Liver (tissue), 3 donors: ENCODE data around the gene EEFSEC.

Experiments used
- EGR1 ChIP-seq, 2 donors: IDR thresholded peaks; 2 replicates each; pipeline ENCODE4 v1.6.1; 2016 to 2018; ENCODE audit warnings: antibody characterized with exemption in 2 of 2, low read depth in 2 of 2
- RXRA ChIP-seq, 2 donors: IDR thresholded peaks; 2 replicates each; pipeline ENCODE4 v1.6.1; 2017 to 2018; ENCODE audit warnings: antibody characterized with exemption in 2 of 2, mild to moderate bottlenecking in 1 of 2
- YY1 ChIP-seq: IDR thresholded peaks from 2 replicates; pipeline ENCODE4 v1.6.1; 2016; ENCODE audit warnings: antibody characterized with exemption, mild to moderate bottlenecking
- TF ChIP-seq, protein P1 (sequence below): fragments of 150-350 bp; IDR thresholded peaks from 2 replicates; pipeline ENCODE4 v1.5.1; 2017; ENCODE audit warnings: improper control_type of control experiment, low read depth, low read length; ENCODE audit not compliant: missing input control
- TF ChIP-seq, protein P2 (sequence below): IDR thresholded peaks from 2 replicates; pipeline ENCODE4 v1.6.1; 2016; ENCODE audit warnings: antibody characterized with exemption
- donor health status: healthy.
- donor health status: healthy.

DNA sequence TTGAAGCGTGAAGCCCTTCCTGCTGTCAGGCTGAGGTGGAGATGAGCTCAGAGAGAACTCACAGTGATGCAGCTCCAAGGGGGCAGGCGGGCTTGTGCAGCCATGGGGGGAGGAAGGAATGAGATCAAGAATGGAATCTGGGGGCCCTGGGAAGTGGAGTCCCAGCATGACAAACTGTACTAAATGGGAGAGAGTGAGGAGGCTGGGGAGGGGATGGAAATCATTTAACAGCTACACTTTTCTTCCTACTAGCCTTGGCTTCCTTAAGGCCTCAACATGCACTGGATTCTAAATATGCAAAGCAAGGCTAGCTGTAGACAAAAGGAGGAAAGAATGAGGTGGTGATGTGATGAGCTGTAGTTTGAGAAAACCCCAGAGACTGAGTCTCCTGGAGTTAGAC is 133.9 kb downstream of the EEFSEC start:
- TF ChIP-seq YY1: no peak
- TF ChIP-seq, protein P1, sequence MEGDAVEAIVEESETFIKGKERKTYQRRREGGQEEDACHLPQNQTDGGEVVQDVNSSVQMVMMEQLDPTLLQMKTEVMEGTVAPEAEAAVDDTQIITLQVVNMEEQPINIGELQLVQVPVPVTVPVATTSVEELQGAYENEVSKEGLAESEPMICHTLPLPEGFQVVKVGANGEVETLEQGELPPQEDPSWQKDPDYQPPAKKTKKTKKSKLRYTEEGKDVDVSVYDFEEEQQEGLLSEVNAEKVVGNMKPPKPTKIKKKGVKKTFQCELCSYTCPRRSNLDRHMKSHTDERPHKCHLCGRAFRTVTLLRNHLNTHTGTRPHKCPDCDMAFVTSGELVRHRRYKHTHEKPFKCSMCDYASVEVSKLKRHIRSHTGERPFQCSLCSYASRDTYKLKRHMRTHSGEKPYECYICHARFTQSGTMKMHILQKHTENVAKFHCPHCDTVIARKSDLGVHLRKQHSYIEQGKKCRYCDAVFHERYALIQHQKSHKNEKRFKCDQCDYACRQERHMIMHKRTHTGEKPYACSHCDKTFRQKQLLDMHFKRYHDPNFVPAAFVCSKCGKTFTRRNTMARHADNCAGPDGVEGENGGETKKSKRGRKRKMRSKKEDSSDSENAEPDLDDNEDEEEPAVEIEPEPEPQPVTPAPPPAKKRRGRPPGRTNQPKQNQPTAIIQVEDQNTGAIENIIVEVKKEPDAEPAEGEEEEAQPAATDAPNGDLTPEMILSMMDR: no peak
- TF ChIP-seq, protein P2, sequence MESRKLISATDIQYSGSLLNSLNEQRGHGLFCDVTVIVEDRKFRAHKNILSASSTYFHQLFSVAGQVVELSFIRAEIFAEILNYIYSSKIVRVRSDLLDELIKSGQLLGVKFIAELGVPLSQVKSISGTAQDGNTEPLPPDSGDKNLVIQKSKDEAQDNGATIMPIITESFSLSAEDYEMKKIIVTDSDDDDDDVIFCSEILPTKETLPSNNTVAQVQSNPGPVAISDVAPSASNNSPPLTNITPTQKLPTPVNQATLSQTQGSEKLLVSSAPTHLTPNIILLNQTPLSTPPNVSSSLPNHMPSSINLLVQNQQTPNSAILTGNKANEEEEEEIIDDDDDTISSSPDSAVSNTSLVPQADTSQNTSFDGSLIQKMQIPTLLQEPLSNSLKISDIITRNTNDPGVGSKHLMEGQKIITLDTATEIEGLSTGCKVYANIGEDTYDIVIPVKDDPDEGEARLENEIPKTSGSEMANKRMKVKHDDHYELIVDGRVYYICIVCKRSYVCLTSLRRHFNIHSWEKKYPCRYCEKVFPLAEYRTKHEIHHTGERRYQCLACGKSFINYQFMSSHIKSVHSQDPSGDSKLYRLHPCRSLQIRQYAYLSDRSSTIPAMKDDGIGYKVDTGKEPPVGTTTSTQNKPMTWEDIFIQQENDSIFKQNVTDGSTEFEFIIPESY: no peak
- no peak for TF ChIP-seq RXRA (IDR thresholded peaks at IDR 0.05)
- TF ChIP-seq EGR1 (IDR thresholded peaks at IDR 0.05; ENCODE audit: low read depth in 2 of 2): no peak
